H9 (cell line): Measurements from ENCODE around the gene OR51S1. TPM values are rescaled to one million over a fixed set of nuclear protein-coding genes. Genes with fewer than 3 reads are reported as not detected.

Source experiments
- DNase-seq: peaks from one replicate; pipeline ENCODE4 v3.0.0-alpha.2; 2017
- H2AFZ ChIP-seq: one replicate; pipeline ENCODE4 v1.6.1; 2013; ENCODE audit warnings: mild to moderate bottlenecking, low read length, control low read depth, moderate library complexity
- H2AK5ac ChIP-seq: 2 replicates; pipeline ENCODE4 v1.6.1; 2013; ENCODE audit warnings: low read length, control low read depth, mixed read lengths; ENCODE audit not compliant: insufficient read length
- H2BK120ac ChIP-seq: one replicate; pipeline ENCODE4 v1.6.1; 2013; ENCODE audit warnings: low read depth, mild to moderate bottlenecking, low read length, control low read depth, inconsistent platforms; ENCODE audit not compliant: poor library complexity, severe bottlenecking
- H2BK12ac ChIP-seq: 2 replicates; pipeline ENCODE4 v1.6.1; 2013; ENCODE audit warnings: low read length, control low read depth, mixed read lengths, low read depth; ENCODE audit not compliant: insufficient read length
- H2BK15ac ChIP-seq: 2 replicates; pipeline ENCODE4 v1.6.1; 2013; ENCODE audit warnings: low read depth, low read length, control low read depth
- H2BK20ac ChIP-seq: one replicate; pipeline ENCODE4 v1.6.1; 2013; ENCODE audit warnings: low read depth, mild to moderate bottlenecking, low read length, control low read depth, inconsistent platforms; ENCODE audit not compliant: poor library complexity, severe bottlenecking
- H2BK5ac ChIP-seq: 2 replicates; pipeline ENCODE4 v1.6.1; 2013; ENCODE audit warnings: low read length, control low read depth, mixed read lengths; ENCODE audit not compliant: insufficient read length
- H3K14ac ChIP-seq: 2 replicates; pipeline ENCODE4 v1.6.1; 2013; ENCODE audit warnings: low read length, control low read depth; ENCODE audit not compliant: insufficient read depth
- H3K18ac ChIP-seq: 2 replicates; pipeline ENCODE4 v1.6.1; 2013; ENCODE audit warnings: low read depth, mild to moderate bottlenecking, mixed read lengths, low read length, control low read depth; ENCODE audit not compliant: insufficient read length
- H3K23ac ChIP-seq: 2 replicates; pipeline ENCODE4 v1.6.1; 2013; ENCODE audit warnings: low read length, control low read depth, mixed read lengths, low read depth; ENCODE audit not compliant: insufficient read length
- H3K23me2 ChIP-seq: 2 replicates; pipeline ENCODE4 v1.6.1; 2013; ENCODE audit warnings: low read depth, mild to moderate bottlenecking, mixed read lengths, low read length, control low read depth; ENCODE audit not compliant: insufficient read length, poor library complexity, severe bottlenecking
- H3K27ac ChIP-seq: 2 replicates; pipeline ENCODE4 v1.5.1; 2013; ENCODE audit warnings: low read length, control low read depth, mixed read lengths, low read depth; ENCODE audit not compliant: insufficient read length
- H3K27me3 ChIP-seq: 2 replicates; pipeline ENCODE4 v1.6.1; 2013; ENCODE audit warnings: low read length, control low read depth, inconsistent platforms; ENCODE audit not compliant: insufficient read depth
- H3K4ac ChIP-seq: 2 replicates; pipeline ENCODE4 v1.6.1; 2013; ENCODE audit warnings: low read depth, mild to moderate bottlenecking, control low read depth, inconsistent platforms, low read length, moderate library complexity
- H3K4me1 ChIP-seq: 2 replicates; pipeline ENCODE4 v1.6.1; 2013; ENCODE audit warnings: low read length, control low read depth, inconsistent platforms; ENCODE audit not compliant: insufficient read depth
- H3K4me2 ChIP-seq: 2 replicates; pipeline ENCODE4 v1.6.1; 2013; ENCODE audit warnings: low read length, control low read depth, mixed read lengths; ENCODE audit not compliant: insufficient read length, insufficient read depth
- H3K56ac ChIP-seq: 2 replicates; pipeline ENCODE4 v1.6.1; 2013; ENCODE audit warnings: low read depth, mild to moderate bottlenecking, mixed read lengths, low read length, control low read depth; ENCODE audit not compliant: insufficient read length
- H3K79me1 ChIP-seq: 2 replicates; pipeline ENCODE4 v1.6.1; 2013; ENCODE audit warnings: low read depth, mild to moderate bottlenecking, moderate library complexity, low read length, control low read depth, inconsistent platforms; ENCODE audit not compliant: insufficient read depth, poor library complexity, severe bottlenecking
- H3K79me2 ChIP-seq: 2 replicates; pipeline ENCODE4 v1.6.1; 2013; ENCODE audit warnings: low read length, control low read depth, inconsistent platforms; ENCODE audit not compliant: insufficient read depth
- H3K9ac ChIP-seq: 2 replicates; pipeline ENCODE4 v1.6.1; 2013; ENCODE audit warnings: low read length, control low read depth, mixed read lengths; ENCODE audit not compliant: insufficient read length; ENCODE audit errors: extremely low read depth
- H3K9me3 ChIP-seq: one replicate; pipeline ENCODE4 v1.6.1; 2013; ENCODE audit warnings: low read depth, low read length, inconsistent platforms; ENCODE audit not compliant: control insufficient read depth
- H3T11ph ChIP-seq: one replicate; pipeline ENCODE4 v1.6.1; 2013; ENCODE audit warnings: mild to moderate bottlenecking, low read length, control low read depth, inconsistent platforms
- H4K20me1 ChIP-seq: one replicate; pipeline ENCODE4 v1.6.1; 2013; ENCODE audit not compliant: control insufficient read depth, insufficient read length, insufficient read depth
- H4K5ac ChIP-seq: 2 replicates; pipeline ENCODE4 v1.6.1; 2013; ENCODE audit warnings: low read depth, mild to moderate bottlenecking, mixed read lengths, low read length, control low read depth; ENCODE audit not compliant: insufficient read length
- H4K8ac ChIP-seq: replicated peaks from 2 replicates; pipeline ENCODE4 v1.6.1; 2013; ENCODE audit warnings: low read length, control low read depth, mixed read lengths, low read depth; ENCODE audit not compliant: insufficient read length
- H4K91ac ChIP-seq: 2 replicates; pipeline ENCODE4 v1.6.1; 2013; ENCODE audit warnings: low read depth, mild to moderate bottlenecking, moderate library complexity, mixed read lengths, low read length, control low read depth; ENCODE audit not compliant: insufficient read length
- H3K27ac Mint-ChIP-seq, 3 experiments: 2 replicates in 2 of 3; 3 replicates in 1 of 3; pipeline ENCODE4 v1.8.0; 2020 to 2021; ENCODE audit warnings: mixed read lengths in 3 of 3, mild to moderate bottlenecking in 1 of 3, moderate library complexity in 1 of 3
- H3K27me3 Mint-ChIP-seq: 2 replicates; pipeline ENCODE4 v1.8.0; 2021; ENCODE audit warnings: low read depth, mild to moderate bottlenecking, moderate library complexity, mixed read lengths
- H3K36me3 Mint-ChIP-seq, 3 experiments: 2 replicates in 2 of 3; 3 replicates in 1 of 3; pipeline ENCODE4 v1.8.0; 2020 to 2021; ENCODE audit warnings: low read depth in 3 of 3, mixed read lengths in 3 of 3; ENCODE audit not compliant: insufficient read depth in 1 of 3
- H3K4me1 Mint-ChIP-seq, 2 experiments: 2 replicates each; pipeline ENCODE4 v1.8.0; 2020; ENCODE audit warnings: mixed read lengths in 2 of 2
- H3K4me3 Mint-ChIP-seq, 2 experiments: 2 replicates in 1 of 2; 3 replicates in 1 of 2; pipeline ENCODE4 v1.8.0; 2020 to 2021; ENCODE audit warnings: mild to moderate bottlenecking in 2 of 2, mixed read lengths in 2 of 2, moderate library complexity in 1 of 2
- H3K9me3 Mint-ChIP-seq, 2 experiments: 2 replicates in 1 of 2; 3 replicates in 1 of 2; pipeline ENCODE4 v1.8.0; 2020; ENCODE audit warnings: mild to moderate bottlenecking in 2 of 2, mixed read lengths in 2 of 2, moderate library complexity in 1 of 2
- CTCF ChIP-seq: fragments of 200-600 bp; sonication (generic); conservative IDR thresholded peaks from 3 replicates; pipeline ENCODE4 v1.8.0; 2021; ENCODE audit warnings: antibody characterized with exemption, mild to moderate bottlenecking
- WGBS: extraction: QIAGEN DNeasy Blood & Tissue Kit; methylation state at CpG from one replicate; pipeline ENCODE4 v1.1.7; 2013; ENCODE audit warnings: missing lambda C conversion rate, low lambda C conversion rate, mixed read lengths; ENCODE audit not compliant: insufficient read length; ENCODE audit errors: extremely low coverage; 5-methylcytosine and 5-hydroxymethylcytosine counted together
- total RNA-seq: library from RNA; stranded (reverse); gene quantifications from 2 replicates; pipeline ENCODE4 v1.2.1, GENCODE V29; 2021

Gene OR51S1
- total RNA-seq, 1 experiment from 2014 or later: not detected

- no peak for DNase-seq
- no peak overlapping the region for H4K5ac ChIP-seq
- H3K9ac ChIP-seq: no peak overlapping the region
- no peaks in the 10 kb centered on the region for H3K79me1 ChIP-seq
- H3K4me2 ChIP-seq: no peak overlapping the region
- H4K91ac ChIP-seq: no peak overlapping the region
- no peak overlapping the region for H3K56ac ChIP-seq
- no peak overlapping the region for H2AK5ac ChIP-seq
- no peak overlapping the region for H2BK12ac ChIP-seq
- no peaks in the 10 kb centered on the region for H3K27me3 ChIP-seq
- no peaks in the 10 kb centered on the region for H3K23me2 ChIP-seq
- H3T11ph ChIP-seq: no peak overlapping the region
- no peak overlapping the region for H2AFZ ChIP-seq
- no peaks in the 10 kb centered on the region for H3K9me3 Mint-ChIP-seq
- H3K27ac ChIP-seq: no peak overlapping the region
- no peaks in the 10 kb centered on the region for H3K79me2 ChIP-seq
- H3K4ac ChIP-seq: no peak overlapping the region
- H4K8ac ChIP-seq: no peak overlapping the region
- no peak overlapping the region for H3K23ac ChIP-seq
- WGBS: no CpG with 5 or more reads among the region's 3 CpGs
- no peak overlapping the region for H2BK5ac ChIP-seq
- H3K18ac ChIP-seq: no peak overlapping the region
- no peak for TF ChIP-seq CTCF
- no peaks in the 10 kb centered on the region for H4K20me1 ChIP-seq
- no peaks in the 10 kb centered on the region for H3K27me3 Mint-ChIP-seq
- no peak overlapping the region for H3K4me3 Mint-ChIP-seq
- no peak overlapping the region for H2BK20ac ChIP-seq
- no peaks in the 10 kb centered on the region for H3K4me1 Mint-ChIP-seq
- no peak overlapping the region for H3K14ac ChIP-seq
- H3K27ac Mint-ChIP-seq: no peak overlapping the region
- no peaks in the 10 kb centered on the region for H3K36me3 Mint-ChIP-seq
- H3K9me3 ChIP-seq: no peaks in the 10 kb centered on the region
- no peaks in the 10 kb centered on the region for H3K4me1 ChIP-seq
- H2BK15ac ChIP-seq: no peak overlapping the region
- no peak overlapping the region for H2BK120ac ChIP-seq
Observed at GRCh38 chr11:4886186-4886585, 37.2 kb upstream of the OR51S1 start.
